Heart left ventricle (tissue), 16 donors: Measurements from ENCODE around the gene NR5A2. TPM values are rescaled to one million over a fixed set of nuclear protein-coding genes. Genes with fewer than 3 reads are reported as not detected.

Experiments
- ATAC-seq, 4 donors: fragments of 200-7000 bp; cut with Tn5 transposase; one replicate each; pipeline ENCODE4 v1.9.1; 2020 to 2022; ENCODE audit warnings: moderate library complexity in 4 of 4, mild to moderate bottlenecking in 3 of 4, moderate number of reproducible peaks in 1 of 4
- DNase-seq, 5 donors: peaks; one replicate each; pipeline ENCODE4 v3.0.0-alpha.2; 2020
- H3K27ac ChIP-seq, 12 donors: fragments of 200-600 bp; sonication (generic) in 4 of 12; one replicate each; pipeline versions ENCODE4 v1.5.0 to v1.8.0; 2016 to 2022; ENCODE audit warnings: mild to moderate bottlenecking in 2 of 12
- H3K27me3 ChIP-seq, 9 donors: fragments of 200-600 bp; sonication (generic) in 2 of 9; one replicate each; pipeline versions ENCODE4 v1.5.1 to v1.8.0; 2016 to 2022; ENCODE audit warnings: mild to moderate bottlenecking in 3 of 9
- H3K36me3 ChIP-seq, 9 donors: fragments of 200-600 bp; sonication (generic) in 2 of 9; one replicate each; pipeline versions ENCODE4 v1.5.0 to v1.8.0; 2018 to 2022; ENCODE audit warnings: mild to moderate bottlenecking in 2 of 9
- H3K4me1 ChIP-seq, 12 donors: fragments of 200-600 bp; sonication (generic) in 4 of 12; one replicate each; pipeline versions ENCODE4 v1.5.0 to v1.8.0; 2016 to 2022; ENCODE audit warnings: mild to moderate bottlenecking in 3 of 12
- H3K4me3 ChIP-seq, 12 donors: fragments of 200-600 bp; sonication (generic) in 4 of 12; one replicate each; pipeline versions ENCODE4 v1.5.0 to v1.8.0; 2017 to 2022; ENCODE audit warnings: mild to moderate bottlenecking in 9 of 12, moderate library complexity in 4 of 12
- H3K9me3 ChIP-seq, 12 donors: fragments of 200-600 bp; sonication (generic) in 4 of 12; one replicate each; pipeline versions ENCODE4 v1.5.0 to v1.8.0; 2016 to 2022; ENCODE audit warnings: mild to moderate bottlenecking in 1 of 12
- POLR2A ChIP-seq, 2 donors: fragments of 450-650 bp; IDR thresholded peaks; one replicate each; pipeline ENCODE4 v1.6.1; 2017; ENCODE audit warnings: antibody characterized with exemption in 2 of 2, mild to moderate bottlenecking in 2 of 2, moderate library complexity in 2 of 2
- WGBS, 4 donors: extraction: QIAGEN DNeasy Blood & Tissue Kit in 2 of 4; methylation state at CpG; one replicate each; pipeline versions ENCODE4 v1.1.5 to v1.1.7; 2013 to 2018; 5-methylcytosine and 5-hydroxymethylcytosine counted together
- intact Hi-C, 10 donors: fragments of 100-400 bp; cut with DNase I; formaldehyde crosslinking; loops; one replicate each; pipeline versions ENCODE4 v1.11.1 to v1.14.2; 2022
- polyA plus RNA-seq, 2 donors: library from polyadenylated mRNA; stranded (reverse); fragments of 200-250 nt; gene quantifications; one replicate each; pipeline ENCODE4 v1.2.3, GENCODE V29; 2013
- total RNA-seq, 9 donors: library from RNA; depleted of rRNA in 2 of 9; stranded (reverse); fragments of >200 nt in 2 of 9; fragmentation: NEBNext Ultra II Directional in 3 of 9; extraction: Animal tissue kit (Norgen Biotek cat#: 25700) in 3 of 9; gene quantifications; one replicate each; pipeline versions ENCODE4 v1.1.0 to v1.2.4, GENCODE V29; 2016 to 2023
- TF ChIP-seq, protein P1 (sequence below), 12 donors: fragments of 200-600 bp; sonication (generic) in 4 of 12; IDR thresholded peaks; one replicate each; pipeline versions ENCODE4 v1.5.0 to v1.8.0; 2018 to 2022; ENCODE audit warnings: antibody characterized with exemption in 12 of 12, mild to moderate bottlenecking in 5 of 12
- donor health status: ischemic (EF 13 %, LVEDD 7.1; RV severe dilation, severe dysfunction).
- donor health status: healthy with polysubstance abuse.
- donor health status: DM: no; HTN: yes; CAD: no.
- donor health status: DM: no; HTN: no; CAD: no.
- donor health status: ischemic (EF 25% LVEDD 6.9; RV normal size, moderate dysfunction).
- donor health status: ischemic (EF 25% LVEDD 5.7; RV mildly dilated, moderate dysfunction).
- donor health status: healthy.
- donor health status: DM: yes; HTN: yes; CAD: no.
- donor health status: ischemic (EF 35%, LVEDD 5.7; RV mildly dilated, moderate dysfunction).
- donor health status: nonischemic (EF 11% LVEDD 7.7; RV severe dilation, severe dysfunction).
- donor health status: DM: yes; HTN: yes; CAD: no.
- donor health status: PGD.
- donor health status: ischemic (EF 29% LVEDD 5.4; RV normal size, mild dysfunction).
- donor health status: nonischemic (EF 23%, LVEDD 6.1; RV moderate dilation, normal function).

NR5A2 gene
- total and polyA plus RNA-seq, 11 donors: 0.30 to 2.7 (median 1.0) TPM

DNA sequence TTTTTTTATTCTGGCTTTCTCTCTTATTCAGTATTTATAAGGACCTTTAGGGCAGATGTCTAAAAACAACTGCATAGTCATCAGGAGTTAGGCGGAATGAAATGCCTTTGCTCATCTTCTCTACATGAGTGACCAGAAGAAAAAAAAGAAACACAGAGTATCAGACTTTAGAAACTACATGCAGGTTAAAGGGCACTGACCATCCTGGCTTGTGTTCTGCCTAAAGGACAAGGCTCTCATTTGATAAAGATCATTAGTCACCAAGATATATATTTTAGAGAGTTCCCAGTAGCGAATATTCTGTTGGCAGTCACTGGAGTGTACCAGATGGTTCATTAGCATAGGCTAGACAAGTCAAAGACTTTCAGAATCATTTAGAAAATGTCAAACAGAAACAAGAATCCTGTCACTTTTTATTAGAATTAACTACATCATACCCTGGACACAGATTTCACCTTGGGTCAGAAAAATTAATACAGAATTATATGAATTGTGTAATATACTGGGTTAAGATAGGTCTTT lies 145.6 kb downstream of the NR5A2 start:
- no peaks in the 10 kb centered on the region for H3K9me3 ChIP-seq

DNA sequence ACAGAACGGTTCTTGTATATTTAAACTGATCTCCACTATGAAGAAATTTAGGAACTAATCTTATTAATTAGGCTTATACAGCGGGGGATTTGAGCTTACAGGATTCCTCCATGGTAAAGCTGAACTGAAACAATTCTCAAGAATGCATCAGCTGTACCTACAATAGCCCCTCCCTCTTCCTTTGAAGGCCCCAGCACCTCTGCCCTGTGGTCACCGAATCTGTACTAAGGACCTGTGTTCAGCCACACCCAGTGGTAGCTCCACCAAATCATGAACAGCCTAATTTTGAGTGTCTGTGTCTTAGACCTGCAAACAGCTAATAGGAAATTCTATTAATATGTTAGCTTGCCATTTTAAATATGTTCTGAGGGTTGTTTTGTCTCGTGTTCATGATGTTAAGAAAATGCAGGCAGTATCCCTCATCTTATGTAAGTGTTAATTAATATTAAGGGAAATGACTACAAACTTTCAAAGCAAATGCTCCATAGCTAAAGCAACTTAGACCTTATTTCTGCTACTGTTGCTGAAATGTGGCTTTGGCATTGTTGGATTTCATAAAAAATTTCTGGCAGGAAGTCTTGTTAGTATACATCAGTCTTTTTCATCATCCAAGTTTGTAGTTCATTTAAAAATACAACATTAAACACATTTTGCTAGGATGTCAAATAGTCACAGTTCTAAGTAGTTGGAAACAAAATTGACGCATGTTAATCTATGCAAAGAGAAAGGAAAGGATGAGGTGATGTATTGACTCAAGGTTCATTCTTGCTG lies 147.2 kb downstream of the NR5A2 start:
- H3K4me1 ChIP-seq: peaks cover 0 to 2% (median 0%) of the 10 kb centered on the region in 12 donors
- H3K27ac ChIP-seq: no peak overlapping the region
- TF ChIP-seq, protein P1, sequence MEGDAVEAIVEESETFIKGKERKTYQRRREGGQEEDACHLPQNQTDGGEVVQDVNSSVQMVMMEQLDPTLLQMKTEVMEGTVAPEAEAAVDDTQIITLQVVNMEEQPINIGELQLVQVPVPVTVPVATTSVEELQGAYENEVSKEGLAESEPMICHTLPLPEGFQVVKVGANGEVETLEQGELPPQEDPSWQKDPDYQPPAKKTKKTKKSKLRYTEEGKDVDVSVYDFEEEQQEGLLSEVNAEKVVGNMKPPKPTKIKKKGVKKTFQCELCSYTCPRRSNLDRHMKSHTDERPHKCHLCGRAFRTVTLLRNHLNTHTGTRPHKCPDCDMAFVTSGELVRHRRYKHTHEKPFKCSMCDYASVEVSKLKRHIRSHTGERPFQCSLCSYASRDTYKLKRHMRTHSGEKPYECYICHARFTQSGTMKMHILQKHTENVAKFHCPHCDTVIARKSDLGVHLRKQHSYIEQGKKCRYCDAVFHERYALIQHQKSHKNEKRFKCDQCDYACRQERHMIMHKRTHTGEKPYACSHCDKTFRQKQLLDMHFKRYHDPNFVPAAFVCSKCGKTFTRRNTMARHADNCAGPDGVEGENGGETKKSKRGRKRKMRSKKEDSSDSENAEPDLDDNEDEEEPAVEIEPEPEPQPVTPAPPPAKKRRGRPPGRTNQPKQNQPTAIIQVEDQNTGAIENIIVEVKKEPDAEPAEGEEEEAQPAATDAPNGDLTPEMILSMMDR (IDR thresholded peaks at IDR 0.05): no peak
- no peak for TF ChIP-seq POLR2A (IDR thresholded peaks at IDR 0.05)
- H3K36me3 ChIP-seq: no peaks in the 10 kb centered on the region
- no peak overlapping the region for H3K4me3 ChIP-seq
- 87 to 90% (median 89%) methylated on average over 5 of the region's 5 CpGs for WGBS, 4 donors
- no peak for ATAC-seq
- no peaks in the 10 kb centered on the region for H3K9me3 ChIP-seq
- no peak for DNase-seq
- intact Hi-C loops: no loop called here
- H3K27me3 ChIP-seq: peaks cover 0 to 2% (median 0%) of the 10 kb centered on the region in 9 donors

More for the DNA sequence above, 145.6 kb downstream of the NR5A2 start:
- WGBS, 4 donors: 64 to 78% (median 71%) methylated on average over 2 of the region's 2 CpGs
- Histone ChIP-seq H3K36me3 (no peaks in the 10 kb centered on the region), H3K27me3 (peaks cover 0 to 2% (median 0%) of the 10 kb centered on the region in 9 donors), H3K27ac (no peak overlapping the region), H3K4me1 (no peaks in the 10 kb centered on the region), H3K4me3 (no peak overlapping the region)
- ATAC-seq (no peak), DNase-seq (no peak)
- TF ChIP-seq, protein P1 (IDR thresholded peaks at IDR 0.05): no peak
- no peak for TF ChIP-seq POLR2A (IDR thresholded peaks at IDR 0.05)
- intact Hi-C loops: no loop called here

DNA sequence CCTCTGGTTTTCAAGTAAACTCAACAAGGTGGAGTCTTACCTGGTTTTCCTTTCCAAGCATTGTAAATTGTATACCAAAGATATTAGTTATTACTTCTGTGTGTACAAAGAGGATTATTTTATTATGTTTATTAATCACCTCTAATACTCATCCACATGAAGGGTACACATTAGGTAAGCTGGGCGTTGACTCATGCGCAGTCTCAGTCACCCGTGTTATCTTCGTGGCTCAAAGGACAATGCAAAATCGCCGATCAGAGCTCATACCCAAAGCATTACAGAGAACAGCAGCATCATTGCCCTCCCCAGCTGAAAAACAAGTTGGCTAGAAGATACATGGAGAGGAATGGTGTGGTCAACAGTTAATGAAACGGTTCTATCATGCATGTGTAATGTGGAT lies 148.7 kb downstream of the NR5A2 start:
- 71 to 89% (median 81%) methylated on average over 7 of the region's 7 CpGs for WGBS, 4 donors
- H3K4me1 ChIP-seq: peaks cover 0 to 5% (median 0%) of the 10 kb centered on the region in 12 donors
- H3K27me3 ChIP-seq: no peaks in the 10 kb centered on the region
- intact Hi-C loops: no loop called here
- no peaks in the 10 kb centered on the region for H3K9me3 ChIP-seq
- TF ChIP-seq, protein P1 (IDR thresholded peaks at IDR 0.05): no peak
- no peak for TF ChIP-seq POLR2A (IDR thresholded peaks at IDR 0.05)
- H3K36me3 ChIP-seq: no peaks in the 10 kb centered on the region
- no peak for ATAC-seq
- DNase-seq: no peak
- H3K27ac ChIP-seq: no peak overlapping the region
- no peak overlapping the region for H3K4me3 ChIP-seq

DNA sequence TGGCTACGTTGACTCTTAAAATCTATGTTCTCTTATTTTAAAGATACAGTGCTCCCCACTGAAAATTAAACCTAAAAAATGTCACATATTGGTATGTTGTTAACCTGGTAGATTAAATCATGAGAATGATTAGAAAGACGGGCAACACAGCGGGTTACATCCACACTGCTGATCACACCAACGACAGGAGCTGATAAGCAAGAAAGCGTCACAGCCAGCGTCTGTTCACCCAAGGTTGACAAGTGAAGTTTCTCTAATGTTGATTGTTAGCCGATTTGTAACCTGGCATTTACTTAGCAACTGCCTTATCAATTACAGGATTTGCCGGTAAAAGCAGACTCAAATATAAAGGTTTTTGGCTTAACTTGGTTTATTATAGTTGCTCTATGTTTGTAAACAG lies 149.3 kb downstream of the NR5A2 start:
- Histone ChIP-seq H3K36me3 (no peaks in the 10 kb centered on the region), H3K4me3 (no peak overlapping the region), H3K4me1 (peaks cover 0 to 5% (median 0%) of the 10 kb centered on the region in 12 donors), H3K27ac (no peak overlapping the region), H3K9me3 (no peaks in the 10 kb centered on the region), H3K27me3 (no peaks in the 10 kb centered on the region)
- intact Hi-C loops: no loop called here
- ATAC-seq (no peak), DNase-seq (no peak)
- 40 to 59% (median 51%) methylated on average over 8 of the region's 8 CpGs for WGBS, 4 donors
- TF ChIP-seq, protein P1 (IDR thresholded peaks at IDR 0.05): no peak
- no peak for TF ChIP-seq POLR2A (IDR thresholded peaks at IDR 0.05)
